ENCODE results near the gene UTS2R.

Gene UTS2R

DNA sequence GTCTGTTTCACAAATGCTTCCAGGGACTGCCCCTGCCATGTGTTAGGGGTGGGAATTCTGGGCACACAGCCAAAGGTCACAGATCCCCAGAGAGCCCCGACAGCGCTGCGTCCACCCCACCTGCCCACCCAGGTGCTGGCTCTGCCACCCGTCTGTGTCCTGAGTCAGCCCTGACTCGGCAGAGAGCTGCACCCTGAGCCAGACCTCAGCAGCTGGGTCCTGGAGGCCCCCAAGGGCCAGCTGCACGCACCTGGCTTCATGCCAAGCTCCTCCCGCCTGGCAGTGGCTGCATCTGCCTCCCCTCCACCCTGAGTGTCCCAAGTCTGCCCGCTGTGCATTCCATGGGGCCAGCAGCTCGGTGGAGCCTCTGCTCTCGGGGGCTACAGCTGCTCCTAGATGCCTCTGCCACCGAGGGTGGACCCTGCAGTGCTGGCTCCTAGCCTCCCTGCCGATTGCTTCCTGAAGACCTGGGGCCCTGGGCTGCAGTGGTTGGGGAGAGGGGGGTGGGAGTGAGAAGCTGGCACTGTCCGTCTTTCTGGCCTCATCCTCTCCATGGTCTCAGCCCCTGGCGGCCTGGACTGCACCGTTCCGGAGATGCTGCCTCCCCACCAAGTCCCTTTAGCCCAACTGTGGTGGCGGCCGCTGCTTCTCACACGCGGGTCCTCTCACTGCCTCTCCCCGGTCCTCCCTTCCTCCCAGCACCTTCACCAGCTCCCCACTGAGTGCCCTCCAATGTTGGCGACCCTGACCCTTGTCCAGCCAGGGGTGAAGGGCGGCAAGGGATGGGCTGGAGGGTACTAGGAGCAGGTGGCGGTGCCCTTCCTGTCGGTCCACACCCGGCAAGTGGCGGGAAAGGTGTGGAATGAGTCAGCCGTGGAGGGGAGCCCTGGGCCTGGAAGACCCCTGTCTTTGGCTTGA is 41.0 kb upstream of the UTS2R start:
- peak; percentile 52 for DNase-seq (ENCODE audit: low read depth)
- TF ChIP-seq, protein P1, sequence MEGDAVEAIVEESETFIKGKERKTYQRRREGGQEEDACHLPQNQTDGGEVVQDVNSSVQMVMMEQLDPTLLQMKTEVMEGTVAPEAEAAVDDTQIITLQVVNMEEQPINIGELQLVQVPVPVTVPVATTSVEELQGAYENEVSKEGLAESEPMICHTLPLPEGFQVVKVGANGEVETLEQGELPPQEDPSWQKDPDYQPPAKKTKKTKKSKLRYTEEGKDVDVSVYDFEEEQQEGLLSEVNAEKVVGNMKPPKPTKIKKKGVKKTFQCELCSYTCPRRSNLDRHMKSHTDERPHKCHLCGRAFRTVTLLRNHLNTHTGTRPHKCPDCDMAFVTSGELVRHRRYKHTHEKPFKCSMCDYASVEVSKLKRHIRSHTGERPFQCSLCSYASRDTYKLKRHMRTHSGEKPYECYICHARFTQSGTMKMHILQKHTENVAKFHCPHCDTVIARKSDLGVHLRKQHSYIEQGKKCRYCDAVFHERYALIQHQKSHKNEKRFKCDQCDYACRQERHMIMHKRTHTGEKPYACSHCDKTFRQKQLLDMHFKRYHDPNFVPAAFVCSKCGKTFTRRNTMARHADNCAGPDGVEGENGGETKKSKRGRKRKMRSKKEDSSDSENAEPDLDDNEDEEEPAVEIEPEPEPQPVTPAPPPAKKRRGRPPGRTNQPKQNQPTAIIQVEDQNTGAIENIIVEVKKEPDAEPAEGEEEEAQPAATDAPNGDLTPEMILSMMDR (IDR thresholded peaks at IDR 0.05; ENCODE audit: insufficient read depth, low read depth, low read length, missing control alignments), result no peak

DNA sequence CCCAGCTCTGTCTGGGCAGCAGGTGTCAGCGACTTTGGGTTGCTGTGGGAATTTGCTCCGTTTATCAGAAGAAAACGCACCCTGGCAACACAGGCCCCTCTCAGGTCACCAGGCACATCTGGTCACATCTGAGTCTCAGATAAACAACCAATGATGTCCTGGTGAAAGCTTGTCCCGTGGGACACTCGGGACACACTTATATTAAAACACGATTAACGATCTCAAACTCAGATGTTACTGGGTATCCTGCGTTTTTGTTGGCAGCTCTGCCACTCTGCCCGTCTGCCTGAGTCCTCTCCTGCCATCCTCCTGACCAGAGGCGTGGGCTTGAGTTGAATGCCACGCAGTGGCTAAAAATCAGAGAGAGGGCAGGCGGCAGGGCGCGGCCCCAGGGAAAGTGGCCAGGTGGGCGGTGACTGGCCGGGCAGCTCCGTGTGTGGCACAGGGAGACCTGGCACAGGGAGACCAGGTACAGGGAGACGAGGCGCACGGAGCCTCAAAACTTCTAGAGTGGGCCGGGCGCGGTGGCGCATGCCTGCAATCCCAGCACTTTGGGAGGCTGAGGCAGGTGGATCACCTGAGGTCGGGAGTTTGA is 40.1 kb upstream of the UTS2R start:
- no peak overlapping the region for H3K4me3 ChIP-seq (ENCODE audit: low read length)
- no peak for DNase-seq (ENCODE audit: low read depth)
- TF ChIP-seq, protein P1 (IDR thresholded peaks at IDR 0.05; ENCODE audit: insufficient read depth, low read depth, low read length, missing control alignments), result no peak

More for the DNA sequence above, 41.0 kb upstream of the UTS2R start:
- no peak overlapping the region for H3K4me3 ChIP-seq (ENCODE audit: low read length)

DNA sequence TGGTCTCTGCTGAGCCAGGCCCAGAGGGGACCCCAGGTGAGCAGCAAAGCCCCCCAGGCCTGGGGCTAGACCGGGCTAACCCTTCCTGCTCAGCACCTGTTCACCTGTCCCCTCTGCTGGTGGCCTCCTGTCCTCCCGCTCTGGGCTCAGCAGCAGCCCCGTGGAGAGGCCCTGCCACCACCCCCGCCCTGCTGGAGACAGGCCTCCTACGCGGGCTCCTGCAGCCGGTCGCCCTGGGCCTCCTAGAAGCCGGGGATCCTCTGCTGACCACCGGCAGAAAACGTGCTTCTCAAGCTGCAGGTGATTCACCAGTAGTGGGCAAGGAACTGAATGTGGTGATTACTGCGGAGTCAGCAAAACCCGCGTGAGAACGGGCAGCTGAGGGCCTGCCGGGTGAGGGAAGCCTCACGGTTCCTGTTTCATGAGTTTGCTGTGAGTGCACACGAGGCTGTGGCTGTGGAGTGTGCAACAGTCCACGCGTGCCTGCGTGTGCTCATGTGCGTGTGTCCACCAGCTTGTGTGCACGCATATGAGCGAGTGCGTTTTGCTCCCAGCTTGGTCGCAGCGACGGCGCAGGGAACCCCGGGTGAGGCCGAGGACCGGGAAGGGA is 38.8 kb upstream of the UTS2R start:
- H3K4me3 ChIP-seq (ENCODE audit: low read length), result peak overlapping the region; percentile 60
- TF ChIP-seq, protein P1 (IDR thresholded peaks at IDR 0.05; ENCODE audit: insufficient read depth, low read depth, low read length, missing control alignments), result no peak
- peak; percentile 71 for DNase-seq (ENCODE audit: low read depth)

DNA sequence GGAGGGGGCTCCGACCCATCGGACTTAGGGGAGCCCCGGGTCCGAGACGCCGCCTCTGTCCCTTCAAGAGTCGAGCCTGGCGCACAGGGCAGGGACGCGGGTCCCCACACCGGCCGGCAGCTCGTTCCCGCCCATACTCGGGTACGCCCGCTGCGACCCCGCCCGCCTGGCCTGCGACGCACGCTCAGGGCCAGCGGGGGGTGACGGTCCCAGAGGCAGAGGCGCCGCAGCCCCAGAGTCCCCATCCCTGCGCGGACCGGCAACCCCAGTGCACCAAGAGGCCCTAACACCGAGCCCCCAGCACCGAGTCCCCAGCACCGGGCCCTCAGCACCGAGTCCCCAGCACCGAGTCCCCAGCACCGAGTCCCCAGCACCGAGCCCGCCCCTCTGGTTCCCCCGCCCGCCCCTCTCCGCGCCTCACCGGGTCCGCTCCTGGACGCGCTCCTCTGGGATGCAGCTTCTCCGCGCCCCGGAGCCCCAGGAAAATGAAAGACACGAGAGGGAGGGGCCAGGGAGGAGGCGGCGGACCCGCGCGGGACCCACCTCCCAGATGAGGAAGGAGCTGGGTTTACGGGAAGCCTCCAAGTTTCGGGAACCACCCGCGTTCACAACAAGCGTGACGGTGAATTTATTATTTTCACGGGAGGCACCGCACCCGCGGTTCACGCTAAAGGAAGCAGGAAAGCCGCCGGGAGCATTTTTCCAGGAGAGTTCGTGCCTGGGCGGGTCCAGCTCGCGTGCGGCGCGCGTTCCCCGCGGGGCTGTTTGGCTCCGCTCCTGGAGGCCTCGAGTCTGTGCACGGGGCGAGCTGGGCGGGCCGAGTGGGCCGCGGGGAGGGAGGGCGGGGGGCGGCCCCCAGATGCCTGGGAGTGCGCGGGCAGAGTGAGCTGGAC is 38.0 kb upstream of the UTS2R start, which contains the start of gene SECTM1:
TSS of gene SECTM1 (minus strand) at position 488 of the 893 bp plus-strand sequence. CDS start 6,526 bp downstream, outside the sequence.
- peak; percentile 62 for DNase-seq (ENCODE audit: low read depth)
- TF ChIP-seq, protein P1 (IDR thresholded peaks at IDR 0.05; ENCODE audit: insufficient read depth, low read depth, low read length, missing control alignments), result no peak
- peak within 1 kb of the TSS; percentile 60 for H3K4me3 ChIP-seq (ENCODE audit: low read length)

DNA sequence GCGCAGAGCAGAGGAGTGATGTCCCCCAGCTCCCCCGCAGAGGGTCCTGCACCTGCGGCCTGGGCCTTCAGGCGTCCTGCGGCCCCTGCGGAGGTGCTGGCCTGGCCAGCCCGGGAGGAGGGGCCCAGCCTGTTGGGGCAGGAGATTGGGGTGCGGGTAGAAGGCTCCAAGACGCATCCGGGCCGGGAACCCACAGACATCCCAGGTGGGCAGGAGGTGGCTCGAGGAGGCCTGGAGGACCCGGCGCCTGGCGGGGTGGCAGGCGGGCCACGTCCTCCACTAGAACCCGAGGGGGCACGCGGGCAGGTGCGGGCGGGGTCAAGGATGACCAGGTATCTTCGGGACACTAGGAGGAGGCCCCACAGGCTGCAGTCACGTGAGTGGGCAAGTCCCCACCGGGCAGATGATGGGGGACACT is 37.4 kb upstream of the UTS2R start:
- H3K4me3 ChIP-seq (ENCODE audit: low read length), result no peak overlapping the region
- TF ChIP-seq, protein P1 (IDR thresholded peaks at IDR 0.05; ENCODE audit: insufficient read depth, low read depth, low read length, missing control alignments), result no peak
- DNase-seq (ENCODE audit: low read depth), result no peak
